ENCODE measurements around the gene GPR146. TPM values are rescaled to one million over a fixed set of nuclear protein-coding genes. Genes with fewer than 3 reads are reported as not detected.
A peak's percentile ranks its signal among the peaks of the same experiment; 100 is the strongest.

The GPR146 gene
- total RNA-seq, 1 experiment from 2014 or later: 0.92 TPM

DNA sequence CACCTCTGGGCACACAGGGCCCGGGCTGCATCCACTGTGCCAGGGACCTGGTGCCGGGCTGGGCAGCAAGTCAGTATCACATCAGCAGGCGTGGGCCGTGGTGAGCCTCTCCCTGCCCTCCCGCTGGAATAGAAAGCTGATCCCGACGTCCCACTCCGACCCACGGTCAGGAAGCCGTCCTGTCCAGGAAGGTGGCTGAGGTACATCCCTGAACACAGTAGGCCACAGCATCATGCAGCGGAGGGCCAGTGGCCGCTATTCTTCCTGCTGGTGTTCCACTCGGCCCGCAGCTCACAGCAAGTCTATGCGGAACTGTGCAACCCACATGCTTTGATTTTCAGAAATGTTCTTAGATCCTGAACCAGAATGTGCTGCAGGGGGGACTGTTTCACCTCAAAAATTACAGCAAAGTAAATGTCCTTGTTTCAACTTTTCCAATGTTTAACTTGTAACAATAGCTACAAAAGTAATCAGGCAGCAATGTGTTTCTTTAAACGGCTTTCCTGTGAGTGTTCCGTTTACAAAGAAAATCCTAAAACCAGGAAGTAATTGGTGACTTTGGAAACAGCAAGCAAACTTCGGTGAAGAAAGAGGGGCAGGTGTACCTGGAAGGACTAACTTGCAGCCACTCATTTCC is 676 bp upstream of the GPR146 start:
- no peaks in the 10 kb centered on the region for H3K36me3 Mint-ChIP-seq
- TF ChIP-seq IRF2 (CRISPR knock-in tag; IDR thresholded peaks at IDR 0.05; ENCODE audit: borderline replicate concordance, low read depth) (no peak), OVOL2 (CRISPR knock-in tag; IDR thresholded peaks at IDR 0.05; ENCODE audit: borderline replicate concordance) (no peak), TEAD4 (CRISPR knock-in tag; IDR thresholded peaks at IDR 0.05) (no peak), EMX1 (CRISPR knock-in tag; IDR thresholded peaks at IDR 0.05) (no peak), NFATC4 (CRISPR knock-in tag; IDR thresholded peaks at IDR 0.05) (no peak), NFYB (CRISPR knock-in tag; conservative IDR thresholded peaks at IDR 0.05; ENCODE audit: low read depth) (no peak), ETV6 (CRISPR knock-in tag; IDR thresholded peaks at IDR 0.05) (no peak), ZNF219 (CRISPR knock-in tag; IDR thresholded peaks at IDR 0.05; ENCODE audit: borderline replicate concordance) (no peak), FOXK1 (CRISPR knock-in tag; IDR thresholded peaks at IDR 0.05) (no peak), SMAD3 (CRISPR knock-in tag; IDR thresholded peaks at IDR 0.05; ENCODE audit: borderline replicate concordance) (no peak), FOXP1 (CRISPR knock-in tag; IDR thresholded peaks at IDR 0.05; ENCODE audit: borderline replicate concordance) (no peak), ZNF423 (CRISPR knock-in tag; IDR thresholded peaks at IDR 0.05) (no peak)
- TF ChIP-seq, protein P1, sequence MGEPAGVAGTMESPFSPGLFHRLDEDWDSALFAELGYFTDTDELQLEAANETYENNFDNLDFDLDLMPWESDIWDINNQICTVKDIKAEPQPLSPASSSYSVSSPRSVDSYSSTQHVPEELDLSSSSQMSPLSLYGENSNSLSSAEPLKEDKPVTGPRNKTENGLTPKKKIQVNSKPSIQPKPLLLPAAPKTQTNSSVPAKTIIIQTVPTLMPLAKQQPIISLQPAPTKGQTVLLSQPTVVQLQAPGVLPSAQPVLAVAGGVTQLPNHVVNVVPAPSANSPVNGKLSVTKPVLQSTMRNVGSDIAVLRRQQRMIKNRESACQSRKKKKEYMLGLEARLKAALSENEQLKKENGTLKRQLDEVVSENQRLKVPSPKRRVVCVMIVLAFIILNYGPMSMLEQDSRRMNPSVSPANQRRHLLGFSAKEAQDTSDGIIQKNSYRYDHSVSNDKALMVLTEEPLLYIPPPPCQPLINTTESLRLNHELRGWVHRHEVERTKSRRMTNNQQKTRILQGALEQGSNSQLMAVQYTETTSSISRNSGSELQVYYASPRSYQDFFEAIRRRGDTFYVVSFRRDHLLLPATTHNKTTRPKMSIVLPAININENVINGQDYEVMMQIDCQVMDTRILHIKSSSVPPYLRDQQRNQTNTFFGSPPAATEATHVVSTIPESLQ (CRISPR knock-in tag; IDR thresholded peaks at IDR 0.05): no peak
- TF ChIP-seq, protein P2, sequence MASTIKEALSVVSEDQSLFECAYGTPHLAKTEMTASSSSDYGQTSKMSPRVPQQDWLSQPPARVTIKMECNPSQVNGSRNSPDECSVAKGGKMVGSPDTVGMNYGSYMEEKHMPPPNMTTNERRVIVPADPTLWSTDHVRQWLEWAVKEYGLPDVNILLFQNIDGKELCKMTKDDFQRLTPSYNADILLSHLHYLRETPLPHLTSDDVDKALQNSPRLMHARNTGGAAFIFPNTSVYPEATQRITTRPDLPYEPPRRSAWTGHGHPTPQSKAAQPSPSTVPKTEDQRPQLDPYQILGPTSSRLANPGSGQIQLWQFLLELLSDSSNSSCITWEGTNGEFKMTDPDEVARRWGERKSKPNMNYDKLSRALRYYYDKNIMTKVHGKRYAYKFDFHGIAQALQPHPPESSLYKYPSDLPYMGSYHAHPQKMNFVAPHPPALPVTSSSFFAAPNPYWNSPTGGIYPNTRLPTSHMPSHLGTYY (CRISPR knock-in tag; IDR thresholded peaks at IDR 0.05): no peak
- ATAC-seq (no peak), DNase-seq (ENCODE audit: low spot score) (no peak)
- ChIA-PET CTCF (interaction anchor here (0.8 to 5.0 kb wide), 11 partner anchors 10 to 94 kb away, joined by 3 to 48 read pairs (median 4); a partner anchor contains a TSS), POLR2A (interaction anchor here (0.9 kb wide), 1 partner anchor 17 kb away, joined by 3 read pairs; no protein-coding TSS in a partner anchor)
- H3K27ac Mint-ChIP-seq: peak overlapping the region; percentile 97
- no peaks in the 10 kb centered on the region for H3K9me3 Mint-ChIP-seq
- peak overlapping the region; percentile 62 for H3K4me3 Mint-ChIP-seq
- no peaks in the 10 kb centered on the region for H3K27me3 Mint-ChIP-seq (ENCODE audit: low read depth)
- peaks cover 31% of the 10 kb centered on the region for H3K4me1 Mint-ChIP-seq

DNA sequence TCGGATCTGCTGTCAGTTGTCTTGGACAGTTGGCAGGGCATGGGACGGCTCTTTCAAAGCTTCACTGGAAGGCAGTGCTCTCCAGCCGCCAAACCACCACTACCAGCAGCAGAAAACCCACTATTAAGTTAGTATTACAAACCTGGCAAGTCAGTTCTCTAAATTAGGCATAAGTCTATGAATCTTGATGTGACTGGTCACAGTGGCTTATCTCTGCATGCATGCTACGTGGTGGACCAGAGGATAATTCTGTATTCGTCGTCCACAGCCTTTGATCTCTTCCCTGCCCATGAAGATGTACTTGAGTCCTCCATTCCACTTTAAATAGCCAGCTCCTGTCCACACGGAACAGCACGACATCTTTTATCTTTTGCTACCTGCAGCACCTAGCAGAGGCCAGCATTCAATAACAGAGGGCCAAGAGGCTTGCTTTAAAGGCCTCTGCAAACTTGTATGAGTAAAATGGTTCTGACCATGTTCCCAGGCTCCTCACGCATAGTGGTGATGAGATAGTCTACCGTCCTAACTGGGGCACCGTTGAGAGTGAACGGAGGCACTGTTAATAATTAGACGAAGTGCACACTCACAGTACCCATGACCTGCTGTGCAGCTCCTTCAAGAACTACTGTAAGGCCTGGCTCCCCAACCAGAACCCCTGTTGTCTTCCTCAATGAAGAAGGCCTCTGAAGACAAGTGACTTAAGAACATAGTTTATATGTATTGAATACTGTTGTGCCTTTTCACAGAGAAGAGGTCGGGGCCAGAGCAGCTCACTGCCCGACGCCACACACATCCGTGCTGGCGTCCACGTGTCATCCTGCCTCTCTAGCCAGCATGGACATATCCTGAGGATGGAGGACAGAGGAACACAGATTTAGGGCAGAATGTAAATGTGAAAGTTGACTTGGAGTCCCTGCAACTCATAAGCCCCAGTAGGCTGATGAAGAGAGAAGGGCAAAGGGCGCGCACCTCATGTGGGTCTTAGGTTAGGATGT is 1.0 kb downstream of the GPR146 start:
- Mint-ChIP-seq H3K9me3 (no peaks in the 10 kb centered on the region), H3K4me3 (peak overlapping the region; percentile 71), H3K36me3 (no peaks in the 10 kb centered on the region), H3K27ac (peak overlapping the region; percentile 84), H3K4me1 (peaks cover 31% of the 10 kb centered on the region), H3K27me3 (ENCODE audit: low read depth) (no peaks in the 10 kb centered on the region)
- ChIA-PET POLR2A (interaction anchor here (0.9 kb wide), 1 partner anchor 14 kb away, joined by 3 read pairs; no protein-coding TSS in a partner anchor), CTCF (interaction anchor here (0.6 to 5.0 kb wide), 17 partner anchors 9 to 547 kb away, joined by 3 to 48 read pairs (median 3); partner anchors contain the start of gene CYP2W1)
- no peak for TF ChIP-seq SOX15 (CRISPR knock-in tag; IDR thresholded peaks at IDR 0.05)
- no peak for TF ChIP-seq ZNF396 (CRISPR knock-in tag; IDR thresholded peaks at IDR 0.05; ENCODE audit: borderline replicate concordance)
- TF ChIP-seq ETV6 (CRISPR knock-in tag; IDR thresholded peaks at IDR 0.05): no peak
- TF ChIP-seq, protein P3, sequence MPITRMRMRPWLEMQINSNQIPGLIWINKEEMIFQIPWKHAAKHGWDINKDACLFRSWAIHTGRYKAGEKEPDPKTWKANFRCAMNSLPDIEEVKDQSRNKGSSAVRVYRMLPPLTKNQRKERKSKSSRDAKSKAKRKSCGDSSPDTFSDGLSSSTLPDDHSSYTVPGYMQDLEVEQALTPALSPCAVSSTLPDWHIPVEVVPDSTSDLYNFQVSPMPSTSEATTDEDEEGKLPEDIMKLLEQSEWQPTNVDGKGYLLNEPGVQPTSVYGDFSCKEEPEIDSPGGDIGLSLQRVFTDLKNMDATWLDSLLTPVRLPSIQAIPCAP (CRISPR knock-in tag; IDR thresholded peaks at IDR 0.05): no peak
- TF ChIP-seq, protein P4, sequence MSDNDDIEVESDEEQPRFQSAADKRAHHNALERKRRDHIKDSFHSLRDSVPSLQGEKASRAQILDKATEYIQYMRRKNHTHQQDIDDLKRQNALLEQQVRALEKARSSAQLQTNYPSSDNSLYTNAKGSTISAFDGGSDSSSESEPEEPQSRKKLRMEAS (CRISPR knock-in tag; IDR thresholded peaks at IDR 0.05): no peak
- no peak for TF ChIP-seq GRHL2 (CRISPR knock-in tag; IDR thresholded peaks at IDR 0.05; ENCODE audit: insufficient replicate concordance, severe bottlenecking)
- TF ChIP-seq JUN (CRISPR knock-in tag; IDR thresholded peaks at IDR 0.05): no peak
- TF ChIP-seq, protein P5, sequence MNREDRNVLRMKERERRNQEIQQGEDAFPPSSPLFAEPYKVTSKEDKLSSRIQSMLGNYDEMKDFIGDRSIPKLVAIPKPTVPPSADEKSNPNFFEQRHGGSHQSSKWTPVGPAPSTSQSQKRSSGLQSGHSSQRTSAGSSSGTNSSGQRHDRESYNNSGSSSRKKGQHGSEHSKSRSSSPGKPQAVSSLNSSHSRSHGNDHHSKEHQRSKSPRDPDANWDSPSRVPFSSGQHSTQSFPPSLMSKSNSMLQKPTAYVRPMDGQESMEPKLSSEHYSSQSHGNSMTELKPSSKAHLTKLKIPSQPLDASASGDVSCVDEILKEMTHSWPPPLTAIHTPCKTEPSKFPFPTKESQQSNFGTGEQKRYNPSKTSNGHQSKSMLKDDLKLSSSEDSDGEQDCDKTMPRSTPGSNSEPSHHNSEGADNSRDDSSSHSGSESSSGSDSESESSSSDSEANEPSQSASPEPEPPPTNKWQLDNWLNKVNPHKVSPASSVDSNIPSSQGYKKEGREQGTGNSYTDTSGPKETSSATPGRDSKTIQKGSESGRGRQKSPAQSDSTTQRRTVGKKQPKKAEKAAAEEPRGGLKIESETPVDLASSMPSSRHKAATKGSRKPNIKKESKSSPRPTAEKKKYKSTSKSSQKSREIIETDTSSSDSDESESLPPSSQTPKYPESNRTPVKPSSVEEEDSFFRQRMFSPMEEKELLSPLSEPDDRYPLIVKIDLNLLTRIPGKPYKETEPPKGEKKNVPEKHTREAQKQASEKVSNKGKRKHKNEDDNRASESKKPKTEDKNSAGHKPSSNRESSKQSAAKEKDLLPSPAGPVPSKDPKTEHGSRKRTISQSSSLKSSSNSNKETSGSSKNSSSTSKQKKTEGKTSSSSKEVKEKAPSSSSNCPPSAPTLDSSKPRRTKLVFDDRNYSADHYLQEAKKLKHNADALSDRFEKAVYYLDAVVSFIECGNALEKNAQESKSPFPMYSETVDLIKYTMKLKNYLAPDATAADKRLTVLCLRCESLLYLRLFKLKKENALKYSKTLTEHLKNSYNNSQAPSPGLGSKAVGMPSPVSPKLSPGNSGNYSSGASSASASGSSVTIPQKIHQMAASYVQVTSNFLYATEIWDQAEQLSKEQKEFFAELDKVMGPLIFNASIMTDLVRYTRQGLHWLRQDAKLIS (CRISPR knock-in tag; IDR thresholded peaks at IDR 0.05; ENCODE audit: borderline replicate concordance): no peak
- DNase-seq (ENCODE audit: low spot score): no peak
- no peak for ATAC-seq
